HG03095 (cell line): ENCODE measurements around the gene DSE.

Experiments
- ATAC-seq: cut with Tn5 transposase; IDR thresholded peaks from one replicate; pipeline ENCODE4 v1.9.1; 2021; ENCODE audit warnings: moderate library complexity; ENCODE audit not compliant: unreplicated experiment

Gene DSE

GRCh38 chr6:116359835-116360234 lies 10.9 kb upstream of the DSE start:
- ATAC-seq = no peak

GRCh38 chr6:116362276-116362675 lies 8.5 kb upstream of the DSE start:
- no peak for ATAC-seq

GRCh38 chr6:116363759-116364158 lies 7.0 kb upstream of the DSE start:
- ATAC-seq = no peak

- no peak for ATAC-seq
These were observed 6.4 kb upstream of the DSE start for GRCh38 chr6:116364321-116364720.

GRCh38 chr6:116365743-116366142 lies 5.0 kb upstream of the DSE start:
- no peak for ATAC-seq

- no peak for ATAC-seq
These were observed 3.9 kb upstream of the DSE start for GRCh38 chr6:116366740-116367275.

GRCh38 chr6:116369540-116369939 lies 1.2 kb upstream of the DSE start:
- peak; percentile 47 for ATAC-seq

GRCh38 chr6:116369964-116370759 lies 585 bp upstream of the DSE start:
- peak; percentile 37 for ATAC-seq

- peak; percentile 48 for ATAC-seq
These were observed 572 bp downstream of the DSE start for GRCh38 chr6:116371120-116371917.

- ATAC-seq = no peak
These were observed 1.1 kb downstream of the DSE start for GRCh38 chr6:116371918-116372209.

GRCh38 chr6:116373300-116373699 lies 2.6 kb downstream of the DSE start:
- ATAC-seq = no peak

- ATAC-seq = no peak
These were observed 3.2 kb downstream of the DSE start for GRCh38 chr6:116373940-116374339.

GRCh38 chr6:116374586-116374985 lies 3.8 kb downstream of the DSE start:
- ATAC-seq = no peak

- no peak for ATAC-seq
These were observed 4.5 kb downstream of the DSE start for GRCh38 chr6:116375262-116375661.

GRCh38 chr6:116376149-116376548 lies 5.4 kb downstream of the DSE start:
- no peak for ATAC-seq

GRCh38 chr6:116379764-116380163 lies 9.0 kb downstream of the DSE start:
- ATAC-seq = no peak

GRCh38 chr6:116380346-116380745 lies 9.6 kb downstream of the DSE start:
- ATAC-seq = no peak

- ATAC-seq = no peak
These were observed 10.3 kb downstream of the DSE start for GRCh38 chr6:116381000-116381399.

GRCh38 chr6:116382587-116382986 lies 11.8 kb downstream of the DSE start:
- ATAC-seq = no peak

GRCh38 chr6:116384727-116385458 lies 14.1 kb downstream of the DSE start:
- no peak for ATAC-seq

- no peak for ATAC-seq
These were observed 14.7 kb downstream of the DSE start for GRCh38 chr6:116385459-116385802.

- ATAC-seq = no peak
These were observed 15.2 kb downstream of the DSE start for GRCh38 chr6:116385921-116386320.
